K562 (cell line): ENCODE results near the gene SCRN2. TPM values are rescaled to one million over a fixed set of nuclear protein-coding genes. Genes with fewer than 3 reads are reported as not detected.
A peak's percentile ranks its signal among the peaks of the same experiment; 100 is the strongest.

Source experiments
- ATAC-seq: fragments of 200-7000 bp; cut with Tn5 transposase; 3 replicates; pipeline ENCODE4 v1.9.1; 2020; ENCODE audit warnings: moderate library complexity
- BruUV-seq: library from RNA; stranded (reverse); fragments of 400-500 nt; replicated peaks from 2 replicates; lab custom pipeline; 2021; lab: Mats Ljungman, UMichigan
- CTCF ChIA-PET: fragments of 300-600 bp; formaldehyde crosslinking; extraction: SDS; loops from one replicate; lab custom pipeline; 2021; ENCODE audit warnings: low intra/inter-chr PET ratio; lab: Yijun Ruan, JAX
- POLR2A ChIA-PET: fragments of 300-600, 350-650 bp; sonication (Branson Sonifier 250); formaldehyde crosslinking; extraction: SDS; loops from one replicate; lab custom pipeline; 2021; ENCODE audit warnings: antibody characterized with exemption, inconsistent platforms; lab: Yijun Ruan, JAX
- DNase-seq, 4 experiments: peaks; one replicate each; pipeline versions ENCODE4 v3.0.0 to v3.0.0-alpha.2; 2011 to 2018; ENCODE audit warnings: low spot score in 3 of 4, mixed read lengths in 3 of 4; ENCODE audit errors: extremely low read depth in 1 of 4
- FAIRE-seq: peaks from 2 replicates; lab custom pipeline; 2011; peaks lifted over from hg19 to GRCh38; lab: Jason Lieb, UNC
- H2AFZ ChIP-seq: 2 replicates; pipeline ENCODE4 v1.6.0; 2011; ENCODE audit warnings: low read depth, low read length, control low read depth, inconsistent platforms
- H3K27ac ChIP-seq: fragments of 200-600 bp; 3 replicates; pipeline ENCODE4 v1.8.0; 2011; ENCODE audit warnings: low read depth, mild to moderate bottlenecking, control low read depth, inconsistent platforms, low read length, moderate library complexity, mixed read lengths; ENCODE audit errors: extremely low read depth
- H3K27me3 ChIP-seq, 2 experiments: fragments of 300-600 bp in 1 of 2; 2 replicates in 1 of 2; 3 replicates in 1 of 2; pipeline versions ENCODE4 v1.6.0 to v1.8.0; 2011; ENCODE audit warnings: inconsistent platforms in 2 of 2, low read length in 2 of 2, mild to moderate bottlenecking in 1 of 2, mixed read lengths in 1 of 2, moderate library complexity in 1 of 2; ENCODE audit not compliant: control insufficient read depth in 2 of 2, insufficient read depth in 2 of 2
- H3K36me3 ChIP-seq: fragments of 300-600 bp; 3 replicates; pipeline ENCODE4 v1.8.0; 2011; ENCODE audit warnings: mild to moderate bottlenecking, low read length, inconsistent platforms; ENCODE audit not compliant: control insufficient read depth, insufficient read depth
- H3K4me1 ChIP-seq, 2 experiments: fragments of 200-600 bp in 1 of 2; replicated peaks in 1 of 2; 2 replicates in 1 of 2; 3 replicates in 1 of 2; pipeline versions ENCODE4 v1.5.1 to v1.8.0; 2011; ENCODE audit warnings: inconsistent platforms in 2 of 2, low read length in 2 of 2, mild to moderate bottlenecking in 1 of 2, mixed read lengths in 1 of 2, moderate library complexity in 1 of 2; ENCODE audit not compliant: control insufficient read depth in 2 of 2, insufficient read depth in 2 of 2
- H3K4me2 ChIP-seq: 2 replicates; pipeline ENCODE4 v1.6.1; 2011; ENCODE audit warnings: low read length, control low read depth, inconsistent platforms, mixed read lengths; ENCODE audit not compliant: insufficient read depth
- H3K4me3 ChIP-seq: fragments of 200-600 bp; sonication (generic), shearing (Covaris generic); 2 replicates; pipeline ENCODE4 v1.5.1; 2016; ENCODE audit warnings: control low read depth, inconsistent platforms
- H3K79me2 ChIP-seq: fragments of 200-600 bp; 3 replicates; pipeline ENCODE4 v1.8.0; 2011; ENCODE audit warnings: low read length, inconsistent platforms; ENCODE audit not compliant: control insufficient read depth, insufficient read depth
- H3K9ac ChIP-seq, 2 experiments: 2 replicates each; pipeline versions ENCODE4 v1.6.0 to v1.6.1; 2011; ENCODE audit warnings: low read depth in 2 of 2, low read length in 2 of 2, control low read depth in 1 of 2, inconsistent platforms in 1 of 2, mild to moderate bottlenecking in 1 of 2, mixed read lengths in 1 of 2; ENCODE audit not compliant: insufficient read depth in 1 of 2
- H3K9me1 ChIP-seq: one replicate; pipeline ENCODE4 v1.6.0; 2011; ENCODE audit warnings: inconsistent platforms, mild to moderate bottlenecking, low read length, moderate library complexity; ENCODE audit not compliant: control insufficient read depth, insufficient read depth
- H3K9me3 ChIP-seq: replicated peaks from 2 replicates; pipeline ENCODE4 v1.5.1; 2011; ENCODE audit warnings: low read depth, low read length, inconsistent platforms; ENCODE audit not compliant: control insufficient read depth, insufficient read depth
- H4K20me1 ChIP-seq: replicated peaks from 2 replicates; pipeline ENCODE4 v1.6.1; 2011; ENCODE audit warnings: low read length, inconsistent platforms, mixed read lengths; ENCODE audit not compliant: control insufficient read depth, insufficient read depth
- NR1H2 ChIP-seq: sonication (generic); formaldehyde crosslinking; IDR thresholded peaks from 2 replicates; pipeline ENCODE4 v1.4.0; 2020; ENCODE audit warnings: mild to moderate bottlenecking, missing genetic modification reagents
- ZBTB34 ChIP-seq: fragments of 250-450 bp; sonication (Bioruptor Pico); IDR thresholded peaks from 2 replicates; pipeline ENCODE4 v1.8.0; 2021; ENCODE audit warnings: mild to moderate bottlenecking, moderate library complexity
- ZNF263 ChIP-seq: sonication (generic); formaldehyde crosslinking; IDR thresholded peaks from 2 replicates; pipeline ENCODE4 v1.8.0; 2022; ENCODE audit warnings: mild to moderate bottlenecking, missing genetic modification reagents, borderline replicate concordance
- WGBS: fragments of 100-300 bp; shearing (Covaris generic); methylation state at CpG from one replicate; pipeline ENCODE4 v1.1.6; 2016; ENCODE audit warnings: low coverage, mixed read lengths; ENCODE audit not compliant: insufficient coverage; ENCODE audit errors: missing lambda C conversion rate; 5-methylcytosine and 5-hydroxymethylcytosine counted together
- in situ Hi-C: fragments of 300-500 bp; cut with MboI; formaldehyde crosslinking; loops from 4 replicates; pipeline ENCODE4 v1.15.0; 2018; ENCODE audit warnings: inconsistent platforms, mixed read lengths
- intact Hi-C: fragments of 100-400 bp; cut with micrococcal nuclease; formaldehyde crosslinking; loops from 2 replicates; pipeline ENCODE4 v1.14.2; 2022
- polyA plus RNA-seq, 8 experiments: library from polyadenylated mRNA; depleted of rRNA in 4 of 8; stranded (reverse) in 5 of 8; unstranded in 3 of 8; fragments of >200 nt; fragmentation: Nextera tagmentation in 2 of 8; fragmentation: Illumina TruSeq in 1 of 8; extraction: Ambion mirVana in 2 of 8; extraction: Trizol in 1 of 8; gene quantifications; 2 replicates each; pipeline versions ENCODE4 v1.2.1 to v1.2.3, GENCODE V29; 2011 to 2014; ENCODE audit warnings: inconsistent platforms in 1 of 8, missing spikeins in 1 of 8
- total RNA-seq, 7 experiments: library from RNA; depleted of rRNA in 6 of 7; stranded (reverse); fragments of >200 nt in 6 of 7; fragmentation: Illumina TruSeq in 2 of 7; extraction: Trizol in 2 of 7; gene quantifications; 2 replicates each; pipeline versions ENCODE4 v1.2.1 to v1.2.3, GENCODE V29; 2011 to 2021; ENCODE audit warnings: low replicate concordance in 1 of 7

Gene SCRN2
- total and polyA plus RNA-seq, 9 of the 15 experiments (the other 6 are each of a cell fraction or from before 2014, with no cell fraction given), result 0.25 to 32.9 (median 13.6) TPM

DNA sequence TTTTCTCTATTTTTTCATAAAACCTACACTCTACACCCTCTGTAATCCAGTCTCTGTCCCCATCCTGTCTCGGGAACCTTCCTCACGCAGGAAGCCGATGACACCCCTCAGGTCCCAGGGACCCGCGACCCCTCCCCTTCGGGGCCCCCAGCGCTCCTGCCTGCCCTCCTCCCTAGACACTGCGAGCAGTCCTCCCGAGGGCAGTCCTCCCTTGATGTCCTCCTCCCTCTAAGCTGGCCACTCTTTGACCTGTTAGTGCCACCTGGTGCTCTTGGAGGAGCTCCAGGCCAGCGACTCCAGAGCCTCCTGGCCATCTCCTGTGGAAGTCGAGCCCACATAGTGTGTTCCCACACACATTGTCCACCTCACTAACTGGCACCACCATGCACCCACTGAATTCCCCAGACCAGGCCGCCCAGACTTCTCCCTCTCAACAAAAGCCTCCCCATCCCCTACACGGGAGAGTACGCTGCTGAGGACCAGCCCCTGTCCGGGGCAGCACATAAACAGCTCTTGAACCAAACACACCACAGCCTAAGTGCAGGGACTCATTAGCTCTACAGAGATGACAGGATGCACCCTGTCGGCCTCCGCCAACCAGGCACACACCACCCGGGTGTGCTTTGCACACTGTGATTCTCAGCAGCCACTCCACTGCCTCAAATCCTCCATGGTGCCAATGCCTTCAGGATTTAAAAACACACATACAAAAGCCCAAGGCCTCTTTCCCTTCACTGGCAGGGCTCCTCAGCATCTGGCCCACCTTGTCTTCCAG is 28.7 kb downstream of the SCRN2 start:
- intact Hi-C loops (no loop called here), in situ Hi-C loops (no loop called here)
- BruUV-seq, result no TSS peak
- ChIA-PET CTCF (no interaction called here), POLR2A (interaction anchor here (0.5 to 0.6 kb wide), 3 partner anchors 16 to 123 kb away, joined by 3 to 4 read pairs (median 3); no protein-coding TSS in a partner anchor)
- Histone ChIP-seq H3K36me3 (peaks cover 50% of the 10 kb centered on the region; the same call in 2 of the 3 replicates), H4K20me1 (no peaks in the 10 kb centered on the region), H3K9ac (no peak overlapping the region), H3K4me2 (no peak overlapping the region), H3K4me3 (no peak overlapping the region), H3K4me1 (peaks cover 22 to 39% of the 10 kb centered on the region in 2 experiments), H3K27ac (no peak overlapping the region; the same call in 2 of the 3 replicates), H3K9me1 (peaks cover 6% of the 10 kb centered on the region), H2AFZ (no peak overlapping the region), H3K79me2 (no peaks in the 10 kb centered on the region), H3K27me3 (no peaks in the 10 kb centered on the region), H3K9me3 (no peaks in the 10 kb centered on the region)
- TF ChIP-seq ZNF263 (CRISPR knock-in tag) (peak; percentile 94), NR1H2 (CRISPR knock-in tag) (no peak)
- ATAC-seq (no peak), DNase-seq (no peak), FAIRE-seq (no peak)
- WGBS, result 67% methylated on average over 18 of the region's 18 CpGs

DNA sequence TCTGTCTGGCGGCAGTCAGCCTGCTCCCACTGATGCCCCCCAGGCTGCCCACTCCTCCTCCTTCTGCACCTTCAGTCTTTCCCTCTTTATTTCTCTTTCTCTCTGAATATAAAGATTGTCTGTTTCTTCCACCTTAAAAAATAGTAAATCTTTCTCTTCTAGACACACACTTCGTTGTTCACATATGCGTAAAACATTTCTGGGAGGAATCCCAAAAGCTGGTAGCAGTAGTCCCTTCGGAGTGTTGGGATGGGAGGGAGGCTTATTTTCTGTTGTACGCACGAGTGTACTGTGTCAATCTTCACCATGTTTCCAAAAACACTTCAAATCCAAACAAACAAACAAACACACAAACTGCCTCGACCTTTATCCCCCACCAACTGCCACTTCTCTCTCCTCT is 29.4 kb downstream of the SCRN2 start:
- Histone ChIP-seq H3K36me3 (peaks cover 46% of the 10 kb centered on the region; the same call in 2 of the 3 replicates), H3K9me3 (no peaks in the 10 kb centered on the region), H2AFZ (no peak overlapping the region), H3K27me3 (no peaks in the 10 kb centered on the region), H3K9me1 (peaks cover 6% of the 10 kb centered on the region), H3K4me3 (no peak overlapping the region), H3K9ac (no peak overlapping the region), H4K20me1 (no peaks in the 10 kb centered on the region), H3K27ac (no peak overlapping the region), H3K4me2 (no peak overlapping the region), H3K79me2 (no peaks in the 10 kb centered on the region), H3K4me1 (peaks cover 22 to 39% of the 10 kb centered on the region in 2 experiments)
- intact Hi-C loops, result no loop called here
- DNase-seq (no peak), ATAC-seq (no peak), FAIRE-seq (no peak)
- WGBS, result 72% methylated on average over 7 of the region's 7 CpGs
- no TSS peak for BruUV-seq
- in situ Hi-C loops, result no loop called here
- CTCF ChIA-PET, result no interaction called here
- no peak for TF ChIP-seq ZBTB34 (CRISPR knock-in tag)
- POLR2A ChIA-PET, result interaction anchor here (0.6 to 0.7 kb wide), 2 partner anchors 8 to 1500 kb away, joined by 3 read pairs; no protein-coding TSS in a partner anchor
